WTC11 (cell line): Measurements from ENCODE around the gene KLHDC1. TPM values are rescaled to one million over a fixed set of nuclear protein-coding genes. Genes with fewer than 3 reads are reported as not detected.

Source experiments
- ATAC-seq: fragments of 200-7000 bp; cut with Tn5 transposase; 2 replicates; pipeline ENCODE4 v1.10.0; 2021; ENCODE audit warnings: mild to moderate bottlenecking, moderate library complexity
- CTCF ChIA-PET: fragments of 300-600 bp; sonication (Branson Sonifier 250); formaldehyde crosslinking; loops from one replicate; lab custom pipeline; 2021; ENCODE audit warnings: antibody characterized with exemption; lab: Charles Lee
- POLR2A ChIA-PET: fragments of 350-600 bp; sonication (Branson Sonifier 250); formaldehyde crosslinking; loops from one replicate; lab custom pipeline; 2021; ENCODE audit warnings: antibody characterized with exemption; lab: Charles Lee
- DNase-seq: peaks from one replicate; pipeline ENCODE4 v3.0.0; 2021; ENCODE audit warnings: low spot score
- H3K27ac Mint-ChIP-seq: 2 replicates; pipeline ENCODE4 v1.8.0; 2021; ENCODE audit warnings: mixed read lengths
- H3K27me3 Mint-ChIP-seq: 2 replicates; pipeline ENCODE4 v1.8.0; 2021; ENCODE audit warnings: low read depth, mild to moderate bottlenecking, moderate library complexity, mixed read lengths
- H3K36me3 Mint-ChIP-seq: 2 replicates; pipeline ENCODE4 v1.8.0; 2021; ENCODE audit warnings: mixed read lengths
- H3K4me1 Mint-ChIP-seq: 2 replicates; pipeline ENCODE4 v1.8.0; 2022; ENCODE audit warnings: mixed read lengths
- H3K4me3 Mint-ChIP-seq: 2 replicates; pipeline ENCODE4 v1.8.0; 2021; ENCODE audit warnings: mild to moderate bottlenecking, moderate library complexity, mixed read lengths
- H3K9me3 Mint-ChIP-seq: 2 replicates; pipeline ENCODE4 v1.8.0; 2021; ENCODE audit warnings: mixed read lengths
- AR ChIP-seq: fragments of 250-450 bp; sonication (Bioruptor Pico); IDR thresholded peaks from 2 replicates; pipeline ENCODE4 v1.9.0; 2021; ENCODE audit warnings: mild to moderate bottlenecking
- ARID4B ChIP-seq: sonication (generic); formaldehyde crosslinking; IDR thresholded peaks from 2 replicates; pipeline ENCODE4 v1.8.0; 2023; ENCODE audit warnings: missing genetic modification reagents, mild to moderate bottlenecking, borderline replicate concordance
- CREM ChIP-seq: sonication (generic); formaldehyde crosslinking; IDR thresholded peaks from 2 replicates; pipeline ENCODE4 v1.8.1; 2022; ENCODE audit warnings: mild to moderate bottlenecking, missing genetic modification reagents, moderate library complexity
- E2F5 ChIP-seq: sonication (generic); formaldehyde crosslinking; IDR thresholded peaks from 2 replicates; pipeline ENCODE4 v1.8.1; 2022; ENCODE audit warnings: mild to moderate bottlenecking, moderate library complexity, missing genetic modification reagents
- ESRRA ChIP-seq: sonication (generic); formaldehyde crosslinking; IDR thresholded peaks from 2 replicates; pipeline ENCODE4 v1.8.1; 2022; ENCODE audit warnings: mild to moderate bottlenecking, missing genetic modification reagents, borderline replicate concordance
- FOXJ3 ChIP-seq: sonication (generic); formaldehyde crosslinking; IDR thresholded peaks from 2 replicates; pipeline ENCODE4 v1.9.0; 2021; ENCODE audit warnings: missing genetic modification reagents, mild to moderate bottlenecking, borderline replicate concordance
- FOXP1 ChIP-seq: sonication (generic); formaldehyde crosslinking; IDR thresholded peaks from 2 replicates; pipeline ENCODE4 v1.8.0; 2022; ENCODE audit warnings: missing genetic modification reagents, mild to moderate bottlenecking, moderate library complexity, borderline replicate concordance
- GTF2I ChIP-seq: fragments of 250-450 bp; sonication (Bioruptor Pico); conservative IDR thresholded peaks from 2 replicates; pipeline ENCODE4 v1.4.0; 2021; ENCODE audit warnings: mild to moderate bottlenecking
- HMGA2 ChIP-seq: fragments of 250-450 bp; sonication (Bioruptor Pico); IDR thresholded peaks from 2 replicates; pipeline ENCODE4 v1.4.0; 2021; ENCODE audit warnings: mild to moderate bottlenecking, moderate library complexity
- KAT7 ChIP-seq: sonication (generic); formaldehyde crosslinking; IDR thresholded peaks from 2 replicates; pipeline ENCODE4 v1.8.1; 2023; ENCODE audit warnings: missing genetic modification reagents, mild to moderate bottlenecking, borderline replicate concordance
- NFATC4 ChIP-seq: fragments of 250-450 bp; sonication (Bioruptor Pico); IDR thresholded peaks from 2 replicates; pipeline ENCODE4 v1.9.0; 2021; ENCODE audit warnings: mild to moderate bottlenecking
- OVOL2 ChIP-seq: fragments of 250-450 bp; sonication (Bioruptor Pico); IDR thresholded peaks from 2 replicates; pipeline ENCODE4 v1.9.0; 2021; ENCODE audit warnings: mild to moderate bottlenecking, borderline replicate concordance
- PREB ChIP-seq: sonication (generic); formaldehyde crosslinking; IDR thresholded peaks from 2 replicates; pipeline ENCODE4 v1.8.1; 2022; ENCODE audit warnings: mild to moderate bottlenecking, missing genetic modification reagents, moderate library complexity, borderline replicate concordance
- RELA ChIP-seq: sonication (generic); formaldehyde crosslinking; IDR thresholded peaks from 2 replicates; pipeline ENCODE4 v1.8.1; 2022; ENCODE audit warnings: missing genetic modification reagents, mild to moderate bottlenecking, borderline replicate concordance
- TCF7 ChIP-seq: sonication (generic); formaldehyde crosslinking; IDR thresholded peaks from 2 replicates; pipeline ENCODE4 v1.8.0; 2022; ENCODE audit warnings: mild to moderate bottlenecking, low read depth, missing genetic modification reagents, moderate library complexity
- TEAD1 ChIP-seq: sonication (generic); formaldehyde crosslinking; IDR thresholded peaks from 2 replicates; pipeline ENCODE4 v1.8.0; 2022; ENCODE audit warnings: mild to moderate bottlenecking, missing genetic modification reagents
- ZNF317 ChIP-seq: sonication (generic); formaldehyde crosslinking; IDR thresholded peaks from 2 replicates; pipeline ENCODE4 v1.8.1; 2023; ENCODE audit warnings: low read depth, mild to moderate bottlenecking, moderate library complexity, missing genetic modification reagents, borderline replicate concordance
- ZNF396 ChIP-seq: fragments of 250-450 bp; sonication (Bioruptor Pico); IDR thresholded peaks from 2 replicates; pipeline ENCODE4 v1.8.0; 2021; ENCODE audit warnings: mild to moderate bottlenecking, moderate library complexity, borderline replicate concordance
- ZNF416 ChIP-seq: fragments of 250-450 bp; sonication (Bioruptor Pico); IDR thresholded peaks from 2 replicates; pipeline ENCODE4 v1.9.0; 2021; ENCODE audit warnings: mild to moderate bottlenecking, inconsistent platforms
- ZNF671 ChIP-seq: fragments of 250-450 bp; sonication (Bioruptor Pico); IDR thresholded peaks from 2 replicates; pipeline ENCODE4 v1.8.0; 2021; ENCODE audit warnings: mild to moderate bottlenecking
- ZSCAN18 ChIP-seq: fragments of 250-450 bp; sonication (Bioruptor Pico); IDR thresholded peaks from 2 replicates; pipeline ENCODE4 v2.1.2; 2022; ENCODE audit warnings: mild to moderate bottlenecking, moderate library complexity
- total RNA-seq: library from RNA; stranded (reverse); gene quantifications from 3 replicates; pipeline ENCODE4 v1.2.3, GENCODE V29; 2021

The KLHDC1 gene
- total RNA-seq, 1 experiment from 2014 or later = not detected

- H3K27ac Mint-ChIP-seq = no peak overlapping the region
- peaks cover 55% of the 10 kb centered on the region for H3K36me3 Mint-ChIP-seq
- TF ChIP-seq GTF2I (CRISPR knock-in tag) (no peak), ZNF317 (no peak), FOXP1 (CRISPR knock-in tag) (no peak), ZNF671 (CRISPR knock-in tag) (no peak), NFATC4 (CRISPR knock-in tag) (no peak), AR (CRISPR knock-in tag) (no peak), ZNF396 (CRISPR knock-in tag) (no peak), ZSCAN18 (CRISPR knock-in tag) (no peak), ESRRA (CRISPR knock-in tag) (no peak), HMGA2 (no peak)
- H3K4me1 Mint-ChIP-seq = no peaks in the 10 kb centered on the region
- DNase-seq (no peak), ATAC-seq (no peak)
- H3K27me3 Mint-ChIP-seq = no peaks in the 10 kb centered on the region
- CTCF ChIA-PET = no interaction called here
- POLR2A ChIA-PET = no interaction called here
- no peaks in the 10 kb centered on the region for H3K9me3 Mint-ChIP-seq
- no peak overlapping the region for H3K4me3 Mint-ChIP-seq
These were observed 19.3 kb upstream of the KLHDC1 start for GRCh38 chr14:49673586-49673985.

GRCh38 chr14:49677643-49678042 lies 15.3 kb upstream of the KLHDC1 start:
- Mint-ChIP-seq H3K36me3 (peaks cover 64% of the 10 kb centered on the region), H3K4me1 (no peaks in the 10 kb centered on the region), H3K27me3 (no peaks in the 10 kb centered on the region), H3K4me3 (no peak overlapping the region), H3K9me3 (0 out of 2 replicates have a peak, but pooled peaks cover 1% of the 10 kb centered on the region), H3K27ac (no peak overlapping the region)
- DNase-seq (peak; percentile 23), ATAC-seq (peak; percentile 68; the same call in 1 of the 2 replicates)
- ChIA-PET POLR2A (no interaction called here), CTCF (interaction anchor here (0.5 to 1.7 kb wide), 4 partner anchors 11 to 208 kb away, joined by 3 to 7 read pairs (median 4); partner anchors contain the start of genes KLHDC2, NEMF and POLE2)
- TF ChIP-seq PREB (no peak), ARID4B (CRISPR knock-in tag) (no peak), ZNF396 (CRISPR knock-in tag) (no peak), RELA (CRISPR knock-in tag) (no peak), HMGA2 (no peak), E2F5 (CRISPR knock-in tag) (no peak), TEAD1 (CRISPR knock-in tag) (no peak), OVOL2 (CRISPR knock-in tag) (no peak), FOXJ3 (CRISPR knock-in tag) (no peak), CREM (CRISPR knock-in tag) (no peak), KAT7 (CRISPR knock-in tag) (no peak), ZNF416 (CRISPR knock-in tag) (no peak), TCF7 (CRISPR knock-in tag) (no peak)
